ENCODE results near the gene RBM43.

RBM43 gene

GRCh38 chr2:151206446-151206968, 55.2 kb downstream of the RBM43 start:
- DNase-seq: no peak

- DNase-seq: no peak
Observed at GRCh38 chr2:151205571-151205970, 56.1 kb downstream of the RBM43 start.

GRCh38 chr2:151204756-151205155, 56.9 kb downstream of the RBM43 start:
- DNase-seq: no peak

- DNase-seq: no peak
Observed at GRCh38 chr2:151200844-151201243, 60.8 kb downstream of the RBM43 start.

DNA sequence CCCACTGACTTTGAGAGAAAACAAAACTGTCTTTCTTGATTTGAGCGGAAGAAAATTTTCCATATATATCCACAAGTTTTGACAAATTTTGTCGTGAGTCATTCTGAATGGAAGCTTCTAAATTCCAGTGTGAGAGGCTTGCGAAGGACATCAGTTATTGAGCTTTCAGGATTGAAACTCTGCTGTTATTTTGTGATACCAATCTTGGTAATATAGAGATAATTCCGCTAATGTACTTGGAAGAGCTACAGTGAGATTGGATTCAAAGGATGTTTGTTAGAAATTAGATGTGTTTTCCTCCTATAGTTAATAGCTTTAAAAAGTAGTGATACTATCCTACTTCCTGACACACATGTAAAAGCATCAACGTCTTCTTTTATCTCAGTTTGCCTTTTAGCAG, 61.4 kb downstream of the RBM43 start:
- no peak for DNase-seq

DNA sequence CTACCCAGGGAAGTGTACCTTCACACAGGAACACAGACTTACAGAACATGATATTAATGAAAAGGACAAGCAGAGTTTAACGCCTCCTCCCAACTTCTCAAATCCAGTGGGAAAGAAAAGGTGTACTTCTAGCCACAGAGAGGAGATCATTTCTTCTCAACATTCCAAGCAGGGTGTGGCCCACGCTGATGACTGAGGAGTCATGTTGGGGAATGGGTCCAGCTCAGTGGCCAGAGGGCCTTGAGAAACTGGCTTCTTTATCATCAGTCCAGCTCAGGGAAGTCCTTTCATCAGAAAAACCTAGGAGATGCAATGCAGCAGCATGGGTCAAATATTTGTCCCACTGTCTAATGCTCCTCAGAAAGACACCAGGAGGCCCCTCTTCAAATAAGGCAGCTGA, 63.0 kb downstream of the RBM43 start:
- DNase-seq: no peak

Data from fibroblast of upper back skin (primary cell).